HG02798 (cell line): ENCODE results near the gene IDH2.

ENCODE experiments used
- ATAC-seq: cut with Tn5 transposase; IDR thresholded peaks from one replicate; pipeline ENCODE4 v1.9.1; 2021; ENCODE audit warnings: mild to moderate bottlenecking; ENCODE audit not compliant: unreplicated experiment, poor library complexity

IDH2 gene

DNA sequence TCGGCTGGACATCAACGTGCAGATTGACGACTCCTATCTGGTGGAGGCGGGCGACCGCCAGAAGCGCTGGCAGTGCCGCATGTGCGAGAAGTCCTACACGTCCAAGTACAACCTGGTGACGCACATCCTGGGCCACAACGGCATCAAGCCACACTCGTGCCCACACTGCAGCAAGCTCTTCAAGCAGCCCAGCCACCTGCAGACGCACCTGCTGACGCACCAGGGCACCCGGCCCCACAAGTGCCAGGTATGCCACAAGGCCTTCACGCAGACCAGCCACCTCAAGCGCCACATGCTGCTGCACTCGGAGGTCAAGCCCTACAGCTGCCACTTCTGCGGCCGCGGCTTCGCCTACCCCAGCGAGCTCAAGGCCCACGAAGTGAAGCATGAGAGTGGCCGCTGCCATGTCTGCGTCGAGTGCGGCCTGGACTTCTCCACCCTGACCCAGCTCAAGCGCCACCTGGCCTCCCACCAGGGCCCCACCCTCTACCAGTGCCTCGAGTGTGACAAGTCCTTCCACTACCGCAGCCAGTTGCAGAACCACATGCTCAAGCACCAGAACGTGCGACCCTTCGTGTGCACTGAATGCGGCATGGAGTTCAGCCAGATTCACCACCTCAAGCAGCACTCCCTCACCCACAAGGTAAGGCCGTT is 34.2 kb downstream of the IDH2 start:
- no peak for ATAC-seq

- no peak for ATAC-seq
Measured at GRCh38 chr15:90067181-90067952, 34.9 kb downstream of the IDH2 start.

DNA sequence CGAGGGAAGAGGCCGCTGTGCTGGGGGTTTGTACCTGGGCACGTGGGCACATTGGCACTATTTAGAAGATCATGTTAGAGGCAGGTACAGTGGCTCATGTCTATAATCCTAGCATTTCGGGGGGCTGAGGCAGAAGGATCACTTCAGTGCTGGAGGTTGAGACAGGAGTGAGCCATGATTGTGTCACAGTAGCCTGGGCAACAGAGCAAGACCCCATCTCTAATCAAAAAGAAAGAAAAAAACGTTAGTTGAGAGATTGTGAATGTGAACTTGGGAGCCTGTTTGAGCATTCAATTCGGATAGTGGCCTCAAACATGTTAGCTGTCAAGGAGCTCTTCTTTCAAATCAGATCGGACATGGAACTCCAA is 36.6 kb downstream of the IDH2 start:
- ATAC-seq = no peak

DNA sequence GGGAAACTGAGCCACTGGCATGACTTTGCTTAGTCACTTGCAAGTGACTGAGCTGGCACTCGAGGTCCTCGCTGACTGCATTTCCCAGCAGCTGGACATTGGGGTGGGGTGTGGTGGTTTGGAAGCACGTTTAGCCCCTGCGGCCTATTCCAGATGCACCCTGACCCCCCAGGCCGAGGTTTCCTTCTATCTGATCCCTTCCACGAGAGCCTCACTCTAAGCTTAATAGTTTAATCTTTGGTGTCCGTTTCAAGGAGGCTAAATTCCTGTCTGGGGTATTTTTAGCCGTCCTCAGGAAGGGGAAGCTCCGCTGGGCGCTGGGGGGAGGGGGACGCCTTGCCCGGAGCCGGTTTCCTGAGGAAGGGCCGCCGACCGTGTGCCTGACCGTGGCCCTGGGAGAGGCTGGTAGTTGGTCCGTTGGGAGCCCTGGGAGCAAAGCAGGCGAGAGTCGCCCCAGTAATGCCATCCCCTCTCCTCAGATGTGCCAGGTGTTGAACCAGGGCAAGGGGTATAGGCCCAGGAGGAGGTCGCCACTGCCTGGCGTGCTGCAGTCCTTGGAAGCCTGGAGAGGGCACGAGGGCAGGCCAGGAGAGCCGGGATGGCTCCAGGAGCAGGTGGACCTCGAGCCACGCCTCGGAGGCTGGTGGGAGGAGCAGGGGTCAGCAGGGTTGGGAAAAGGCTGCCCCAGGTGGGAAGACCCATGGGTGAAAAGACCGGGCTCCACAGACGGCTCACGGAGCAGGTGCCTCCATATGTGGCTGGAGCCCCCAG is 37.2 kb downstream of the IDH2 start:
- no peak for ATAC-seq

DNA sequence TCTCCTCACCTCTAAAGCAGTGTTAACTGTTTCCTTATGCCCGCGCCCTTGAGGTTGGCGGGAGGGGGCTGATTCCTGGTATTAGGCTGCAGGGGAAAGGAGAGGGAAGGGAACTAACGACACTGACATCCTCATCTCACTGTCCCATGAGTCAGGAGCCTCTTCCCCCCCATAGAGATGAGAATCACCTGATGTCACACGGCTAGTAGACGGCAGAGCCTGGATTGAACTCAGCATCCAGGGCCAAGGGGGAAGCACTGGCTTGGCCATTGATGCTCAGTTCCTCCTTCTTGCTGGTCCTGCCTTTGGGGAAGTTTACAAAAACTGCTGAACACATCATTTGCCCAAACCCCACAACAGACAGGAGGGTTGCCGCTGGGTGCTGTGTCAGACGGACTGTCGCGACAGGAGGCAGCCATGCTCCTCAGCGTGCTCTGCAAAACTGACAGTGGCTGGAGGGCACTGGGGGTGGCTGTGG is 38.5 kb downstream of the IDH2 start:
- no peak for ATAC-seq

- no peak for ATAC-seq
Measured at GRCh38 chr15:90062973-90063769, 39.1 kb downstream of the IDH2 start.

DNA sequence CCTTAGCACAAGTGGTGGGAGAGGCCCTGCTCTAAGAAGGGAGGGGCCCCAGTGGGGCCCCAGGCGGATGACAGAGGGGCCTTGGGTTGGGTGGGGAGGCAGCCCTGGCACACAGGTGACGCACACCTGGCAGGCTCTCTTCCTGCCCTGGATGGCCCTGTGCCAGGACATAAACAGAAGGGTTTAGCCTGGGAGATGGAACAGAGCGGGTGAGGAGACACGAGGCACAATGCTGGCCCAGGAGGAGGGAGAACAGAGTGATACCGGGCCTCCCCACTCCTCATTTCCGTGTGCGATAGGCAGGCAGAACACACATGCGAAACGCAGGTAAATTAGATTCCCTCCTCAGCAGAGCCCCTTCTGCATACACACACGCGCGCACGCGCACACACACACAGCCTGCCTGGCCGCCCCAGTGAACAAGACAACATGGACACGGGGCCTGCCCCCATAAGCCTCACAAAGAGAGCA is 39.8 kb downstream of the IDH2 start:
- ATAC-seq = no peak

GRCh38 chr15:90062023-90062442 is 40.2 kb downstream of the IDH2 start:
- ATAC-seq = no peak

DNA sequence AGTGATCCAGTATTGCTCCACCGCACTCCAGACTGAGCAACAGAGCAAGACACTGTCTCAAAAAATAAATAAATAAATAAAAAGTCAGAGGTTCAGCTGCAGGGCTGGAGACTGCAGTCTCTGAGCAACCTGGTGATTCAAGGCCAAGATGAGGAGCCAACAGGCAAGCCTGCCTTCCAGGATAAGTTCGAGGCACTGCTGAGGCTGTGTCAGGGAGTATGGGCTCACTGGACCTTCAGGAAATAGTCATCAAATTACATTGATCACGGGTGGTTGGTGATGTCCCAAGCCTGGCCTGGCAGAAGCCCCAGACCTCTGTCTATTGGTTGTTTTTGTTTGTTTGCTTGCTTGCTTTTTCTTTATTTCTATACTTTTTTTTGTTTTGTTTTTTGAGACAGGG is 41.5 kb downstream of the IDH2 start:
- no peak for ATAC-seq

- ATAC-seq = peak; percentile 92
Measured at GRCh38 chr15:90059208-90059985, 42.9 kb downstream of the IDH2 start.

- ATAC-seq = no peak
Measured at GRCh38 chr15:90058775-90059174, 43.5 kb downstream of the IDH2 start.

DNA sequence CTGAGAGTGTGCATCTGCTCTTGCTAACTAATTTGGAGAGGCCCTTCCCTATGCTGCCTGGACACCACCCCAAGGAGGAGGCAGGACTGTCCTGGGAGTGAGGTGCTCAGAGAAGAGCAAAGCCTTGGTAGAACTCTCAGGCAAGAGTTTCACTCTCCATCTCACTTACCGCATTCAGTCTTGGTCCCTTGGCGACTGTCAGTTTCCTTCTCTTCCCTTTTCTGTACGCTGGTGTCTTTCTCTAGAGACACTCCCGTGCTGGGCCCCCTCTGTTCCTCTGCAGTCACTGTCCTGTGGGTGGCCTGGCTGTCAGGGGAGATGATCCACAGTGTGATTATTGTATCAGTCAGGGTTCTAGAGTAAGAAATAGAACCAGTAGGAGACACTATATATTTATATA is 44.0 kb downstream of the IDH2 start:
- peak; percentile 26 for ATAC-seq

- ATAC-seq = no peak
Measured at GRCh38 chr15:90056529-90056928, 45.7 kb downstream of the IDH2 start.

- no peak for ATAC-seq
Measured at GRCh38 chr15:90055182-90055581, 47.1 kb downstream of the IDH2 start.

DNA sequence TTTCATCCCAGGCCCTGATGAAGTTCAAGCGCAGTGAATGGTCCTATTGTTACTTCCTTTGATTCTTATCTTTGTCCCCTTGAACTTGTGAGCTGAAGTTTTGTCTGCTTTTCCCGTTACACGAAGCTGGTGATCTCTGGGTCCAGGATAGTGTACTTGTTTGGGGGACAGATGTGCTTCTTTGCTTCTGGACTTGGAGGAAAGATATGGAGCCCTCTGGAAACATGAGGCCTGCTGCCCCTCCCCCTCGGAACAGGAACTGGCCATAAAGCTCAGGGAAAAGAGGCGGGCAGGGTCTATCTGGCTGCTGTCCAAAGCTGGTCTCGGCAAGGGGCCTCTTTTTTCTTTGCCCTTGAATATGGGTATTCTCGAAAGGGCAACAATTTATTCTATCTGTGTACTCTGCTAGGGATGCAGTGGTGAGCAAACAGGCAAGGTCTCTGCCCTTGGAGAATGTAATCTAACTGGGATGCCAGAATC is 47.6 kb downstream of the IDH2 start:
- ATAC-seq = no peak

DNA sequence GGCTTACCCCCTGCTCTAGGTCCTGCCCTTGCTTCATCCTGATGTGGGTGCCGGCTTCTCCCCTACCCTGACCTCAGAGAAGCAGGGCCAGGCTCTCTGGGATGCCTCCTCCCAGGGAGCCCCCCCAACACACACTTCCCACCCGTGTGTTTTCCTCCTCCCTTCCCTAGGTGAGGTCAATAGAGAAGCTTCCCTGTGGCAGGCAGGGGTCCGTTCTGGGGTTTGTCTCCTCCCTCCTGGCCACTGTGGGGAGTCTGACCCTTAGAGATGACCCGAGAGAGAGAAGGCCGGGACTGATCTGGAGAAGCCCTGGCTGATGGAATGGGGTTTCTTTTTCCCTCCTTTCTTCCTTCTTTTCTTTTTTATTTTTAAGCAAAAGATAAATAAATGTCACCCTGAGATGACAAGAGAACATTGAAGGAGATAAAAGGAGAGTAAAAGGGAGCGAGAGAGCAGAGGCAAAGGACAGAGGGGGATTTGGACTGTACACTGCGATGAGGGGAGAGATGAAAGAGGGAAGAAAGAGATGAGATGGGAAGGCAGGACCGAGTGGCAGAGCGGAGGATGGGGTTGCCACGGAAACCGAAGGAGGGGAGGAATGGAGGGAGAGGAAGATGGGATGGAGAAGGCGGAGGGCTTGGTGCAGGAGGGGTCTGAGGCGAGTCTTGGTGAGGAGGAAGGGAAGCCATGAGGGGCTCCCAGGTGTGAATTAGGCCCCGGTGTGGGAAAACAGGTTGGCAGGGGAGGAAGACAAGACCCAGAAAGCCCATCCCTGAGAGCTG is 48.4 kb downstream of the IDH2 start:
- no peak for ATAC-seq

- no peak for ATAC-seq
Measured at GRCh38 chr15:90051874-90052273, 50.4 kb downstream of the IDH2 start.
